ENCODE results near the gene PLXNA2.

- no peak for TF ChIP-seq CTCF (IDR thresholded peaks at IDR 0.05)
- TF ChIP-seq POLR2A (IDR thresholded peaks at IDR 0.05) = no peak
These were observed 21.3 kb upstream of the PLXNA2 start for GRCh38 chr1:208265525-208265924.
